Activated gamma-delta T cell treated with Interleukin-2 at 50 U/mL for 16 hours (primary cell): Measurements from ENCODE around the gene MDFIC2.
"Not testable (repeated sequence)": the region's sequence is repeated elsewhere in the genome, so short reads cannot be mapped to it uniquely, and the experiment has no call there.

ENCODE experiments used
- DNase-seq: peaks from one replicate; pipeline ENCODE4 v3.0.0-alpha.2; 2020

Gene MDFIC2

GRCh38 chr3:70250492-70250891 lies 61.9 kb downstream of the MDFIC2 start:
- DNase-seq: no peak

- no peak for DNase-seq
These were observed 62.8 kb downstream of the MDFIC2 start for GRCh38 chr3:70249509-70250160.

- DNase-seq: no peak
These were observed 63.6 kb downstream of the MDFIC2 start for GRCh38 chr3:70248856-70249255.

- no peak for DNase-seq
These were observed 64.5 kb downstream of the MDFIC2 start for GRCh38 chr3:70247955-70248354.

DNA sequence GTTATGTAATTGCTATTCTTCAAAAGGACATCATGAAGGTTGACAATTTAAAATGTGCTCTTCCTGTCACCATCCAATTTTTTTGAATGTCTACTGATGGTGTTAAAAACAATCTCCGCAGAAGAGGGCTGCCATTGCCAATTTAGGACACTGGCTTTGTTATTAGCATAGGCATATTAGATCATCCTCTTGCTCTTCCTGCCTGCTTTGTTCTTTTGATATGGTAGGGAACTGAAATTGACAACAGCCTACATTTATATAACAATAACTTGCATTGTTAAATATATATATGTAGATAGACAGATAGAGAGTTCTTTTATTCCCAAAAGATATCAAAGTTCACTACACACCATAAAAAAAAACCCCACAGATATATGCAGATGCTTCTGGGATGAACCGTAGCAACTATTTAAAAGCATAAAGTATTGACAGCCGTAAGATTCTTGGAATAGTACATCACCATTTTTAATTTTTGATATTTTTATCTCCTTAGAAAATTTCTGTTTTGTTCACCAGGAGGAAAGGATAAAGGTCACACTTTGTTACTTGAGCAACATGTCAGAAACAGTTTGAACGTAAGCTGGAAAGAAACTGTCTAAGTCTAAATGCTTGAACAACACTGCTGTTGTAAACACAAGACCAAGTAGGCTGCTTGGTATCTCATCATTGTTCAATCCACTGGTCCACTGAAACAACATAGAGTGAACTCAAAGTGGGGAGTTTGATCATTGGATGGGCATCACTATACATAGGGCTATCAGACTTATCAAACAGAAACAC lies 66.5 kb downstream of the MDFIC2 start:
- DNase-seq: no peak

- DNase-seq: no peak
These were observed 68.0 kb downstream of the MDFIC2 start for GRCh38 chr3:70244422-70244821.

DNA sequence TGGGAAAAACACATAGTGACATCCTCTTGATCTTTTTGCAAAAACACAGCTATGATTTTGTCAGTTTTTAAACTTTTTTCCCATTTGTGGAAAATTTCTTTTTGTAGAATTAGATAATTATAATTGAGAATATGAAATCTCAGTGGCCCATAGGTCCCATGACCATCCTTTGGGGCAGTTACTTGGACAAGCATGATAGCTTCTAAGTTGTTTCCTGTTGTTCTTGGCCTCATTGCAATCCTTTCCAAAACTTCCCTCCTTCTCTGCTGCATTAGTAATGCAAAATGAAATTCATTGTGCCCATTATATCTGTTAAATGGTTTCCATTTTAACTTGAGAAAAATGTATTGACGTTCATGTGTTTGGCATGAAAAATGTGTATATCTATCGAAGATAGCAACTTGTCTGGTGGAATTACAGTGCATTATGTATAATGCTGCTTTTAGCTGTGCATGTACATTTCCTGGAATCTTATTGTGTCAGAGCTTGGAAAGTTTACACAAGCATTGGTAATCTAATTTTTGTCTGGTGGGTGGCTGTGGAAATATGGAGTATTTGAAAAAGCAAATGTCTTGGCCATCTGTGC lies 70.0 kb downstream of the MDFIC2 start:
- DNase-seq: no peak

- DNase-seq: no peak
These were observed 78.6 kb downstream of the MDFIC2 start for GRCh38 chr3:70233812-70234211.

- no peak for DNase-seq
These were observed 79.3 kb downstream of the MDFIC2 start for GRCh38 chr3:70233112-70233511.

DNA sequence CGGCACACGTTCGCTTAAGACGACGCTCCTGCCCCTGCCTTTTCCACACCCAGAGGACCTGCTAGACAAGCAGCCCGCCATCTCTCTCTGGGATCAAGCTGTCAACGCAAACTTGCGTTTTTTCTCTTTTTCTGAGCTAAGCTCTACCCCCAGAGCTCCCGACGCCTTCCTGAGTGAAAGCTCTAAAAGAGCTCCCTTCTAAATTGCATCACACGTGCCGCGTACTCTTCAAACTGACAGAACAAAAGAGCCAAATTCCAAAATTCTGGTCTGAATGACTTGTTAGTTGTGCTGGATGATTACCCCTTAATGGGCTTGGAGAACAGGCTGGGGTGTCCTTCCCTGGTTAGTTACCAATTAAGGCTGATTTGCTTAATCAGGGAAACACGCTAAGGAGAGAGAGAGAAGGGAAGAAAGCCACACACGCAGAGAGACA lies 81.2 kb downstream of the MDFIC2 start:
- no peak for DNase-seq

DNA sequence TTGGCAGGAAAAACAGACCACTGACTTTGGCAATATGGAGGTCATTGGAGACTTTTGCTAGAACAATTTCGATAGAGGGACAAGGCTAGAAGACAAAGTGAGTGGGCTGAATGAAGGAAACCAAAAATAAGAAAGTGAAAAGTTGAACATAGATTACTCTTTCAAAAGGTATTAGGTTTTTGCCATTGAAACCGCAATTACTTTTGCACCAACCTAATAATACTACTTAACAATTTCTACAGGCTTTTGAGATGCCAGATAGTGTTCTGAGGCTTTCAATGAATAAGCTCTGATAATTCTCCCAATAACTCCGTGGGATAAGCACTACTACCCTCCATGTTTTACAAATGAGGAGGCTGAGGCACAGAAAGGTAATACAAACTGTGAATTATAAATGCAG lies 85.0 kb downstream of the MDFIC2 start:
- DNase-seq: no peak

GRCh38 chr3:70225146-70225545 lies 87.3 kb downstream of the MDFIC2 start:
- DNase-seq: no peak

DNA sequence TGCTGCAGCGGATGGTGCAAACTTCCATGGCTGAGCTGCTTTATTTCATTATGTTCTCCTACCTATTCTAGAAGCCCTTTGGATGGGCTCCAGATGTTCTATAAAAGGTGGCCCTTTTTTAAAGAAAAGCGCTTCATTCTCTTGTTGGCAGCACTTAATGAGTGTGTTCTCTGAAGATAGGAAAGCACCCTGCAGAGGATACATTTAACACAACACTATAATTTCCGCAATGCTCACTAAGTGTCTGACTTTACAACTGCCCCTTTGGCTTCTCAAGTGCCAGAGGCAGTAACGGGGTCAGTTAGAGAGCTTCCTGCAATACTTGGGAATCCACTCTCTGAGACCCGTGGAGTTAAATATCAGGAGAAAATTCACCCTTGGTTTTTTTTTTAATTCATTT lies 88.1 kb downstream of the MDFIC2 start:
- no peak for DNase-seq

DNA sequence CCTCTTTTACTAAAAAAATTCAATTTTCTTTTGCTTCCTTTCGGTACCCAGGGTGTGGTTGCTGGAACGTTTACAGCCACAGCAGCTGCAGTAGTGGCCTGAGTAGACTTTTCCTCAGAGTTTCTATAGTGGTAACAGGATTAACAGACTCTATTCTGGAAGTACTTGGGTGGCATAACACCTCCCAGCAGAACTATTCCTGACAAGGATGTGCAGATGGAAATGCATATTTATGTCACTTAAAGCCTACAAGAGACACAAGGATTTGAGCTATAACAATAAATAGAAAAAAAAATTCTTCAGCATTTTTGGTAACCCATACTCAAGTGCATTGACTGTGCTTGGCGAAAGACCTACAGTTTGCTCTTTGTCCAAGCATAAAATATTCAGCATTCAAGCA lies 94.0 kb downstream of the MDFIC2 start:
- DNase-seq: no peak

GRCh38 chr3:70211274-70211673 lies 101.2 kb downstream of the MDFIC2 start:
- not testable (repeated sequence) for DNase-seq

DNA sequence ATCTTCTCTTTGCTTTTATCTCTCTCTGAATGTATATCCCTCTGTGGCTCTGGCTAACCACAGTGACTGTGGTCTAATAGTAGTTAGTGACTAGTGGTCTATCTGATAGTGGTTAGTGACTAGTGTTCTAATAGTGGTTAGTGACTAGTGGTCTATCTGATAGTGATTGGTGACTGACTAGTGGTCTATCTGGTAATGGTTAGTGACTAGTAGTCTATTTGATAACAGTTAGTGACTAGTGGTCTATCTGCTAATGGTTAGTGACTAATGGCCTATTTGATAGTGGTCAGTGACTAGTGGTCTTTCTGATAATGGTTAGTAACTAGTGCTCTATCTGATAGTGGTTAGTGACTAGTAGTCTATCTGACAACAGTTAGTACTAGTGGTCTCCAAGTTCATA lies 110.5 kb downstream of the MDFIC2 start:
- DNase-seq: no peak

DNA sequence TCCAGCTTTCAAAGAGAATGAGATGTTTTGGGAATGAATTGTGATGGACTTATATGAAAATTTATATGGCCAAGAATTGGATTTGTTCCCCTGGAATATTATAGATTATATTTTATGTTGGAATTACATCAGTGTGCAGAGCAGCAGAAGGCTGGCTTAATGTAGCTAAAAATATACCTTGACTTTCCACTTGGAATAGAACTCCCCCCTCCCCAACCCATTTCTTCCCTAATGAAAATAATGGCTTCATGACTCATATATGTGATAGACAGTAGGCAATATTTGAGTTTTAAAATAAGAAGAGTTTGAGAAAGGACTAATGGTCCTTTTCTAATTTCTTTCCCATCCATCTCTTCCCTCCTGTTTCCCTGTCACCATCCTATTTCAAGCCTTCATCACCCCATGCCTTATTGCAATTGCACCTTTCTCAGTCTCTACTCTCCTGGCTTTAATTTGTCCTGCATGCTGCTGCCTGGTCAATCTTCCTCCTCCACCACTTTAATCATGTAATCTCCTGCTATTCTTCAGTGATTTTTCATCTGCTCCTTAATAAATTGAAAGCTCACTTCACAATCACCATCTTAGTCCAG lies 122.5 kb downstream of the MDFIC2 start:
- DNase-seq: no peak

- no peak for DNase-seq
These were observed 126.2 kb downstream of the MDFIC2 start for GRCh38 chr3:70186221-70186620.

DNA sequence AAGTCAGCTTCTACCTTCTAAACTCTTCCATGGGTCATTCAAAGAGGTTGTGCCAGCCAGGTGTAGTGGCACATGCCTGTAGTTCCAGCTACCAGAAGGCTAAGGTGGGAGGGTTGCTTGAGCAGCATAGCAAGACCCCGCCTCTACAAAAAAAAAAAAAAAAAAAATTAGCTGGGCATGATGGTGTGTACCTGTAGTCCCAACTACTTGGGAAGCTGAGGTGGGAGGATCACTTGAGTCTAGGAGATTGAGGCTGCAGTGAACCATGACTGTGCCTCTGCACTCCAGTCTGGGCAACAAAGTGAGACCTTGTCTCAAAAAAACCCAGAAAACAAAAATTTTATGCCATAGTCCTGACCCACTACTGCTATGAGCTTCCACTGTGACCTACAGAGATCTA lies 126.8 kb downstream of the MDFIC2 start:
- no peak for DNase-seq

DNA sequence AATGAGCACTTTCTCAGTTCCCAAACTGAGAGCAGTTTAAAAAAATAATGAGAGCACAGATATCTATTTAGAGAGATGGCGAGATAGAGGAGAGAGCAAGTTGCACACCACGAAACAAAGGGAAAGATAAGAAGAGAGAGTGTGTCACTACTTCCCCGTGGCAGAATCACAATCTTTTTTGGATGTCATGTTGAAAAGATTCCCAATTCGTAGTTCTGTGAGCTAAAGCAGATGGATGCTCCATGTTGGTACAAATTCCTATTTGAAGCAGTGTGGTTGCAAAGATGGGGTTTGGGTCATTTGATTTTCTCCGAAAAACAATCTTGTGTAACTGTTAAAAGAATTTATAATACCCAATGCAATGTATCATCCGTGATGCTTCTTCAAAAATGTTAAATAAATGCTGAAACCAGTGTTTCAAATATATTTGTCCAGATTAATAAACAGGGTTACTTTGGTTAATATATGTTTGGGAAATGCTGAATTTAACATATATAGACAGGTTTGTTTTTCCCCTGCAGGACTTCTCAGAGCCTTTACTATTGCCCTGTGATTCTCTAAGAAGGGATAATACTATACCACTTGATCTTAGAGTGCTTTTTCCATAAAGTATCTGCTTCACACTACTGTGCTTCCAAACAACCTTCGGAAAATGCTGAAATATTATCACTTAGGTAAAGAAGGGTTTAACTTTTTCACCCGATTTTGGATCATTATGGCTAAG lies 128.5 kb downstream of the MDFIC2 start:
- no peak for DNase-seq

GRCh38 chr3:70182166-70182565 lies 130.3 kb downstream of the MDFIC2 start:
- no peak for DNase-seq

GRCh38 chr3:70180664-70181063 lies 131.8 kb downstream of the MDFIC2 start:
- DNase-seq: no peak

GRCh38 chr3:70179111-70179510 lies 133.3 kb downstream of the MDFIC2 start:
- DNase-seq: no peak
